SKM-1 treated with dmso at 0.1 percent for 144 hours (cell line): Measurements from ENCODE around the gene SARNP.
"Not testable (repeated sequence)": the region's sequence is repeated elsewhere in the genome, so short reads cannot be mapped to it uniquely, and the experiment has no call there.

Source experiments
- DNase-seq: peaks from one replicate; lab custom pipeline; 2025; ENCODE audit not compliant: unreplicated experiment; lab: John Stamatoyannopoulos, UW

Gene SARNP

DNA sequence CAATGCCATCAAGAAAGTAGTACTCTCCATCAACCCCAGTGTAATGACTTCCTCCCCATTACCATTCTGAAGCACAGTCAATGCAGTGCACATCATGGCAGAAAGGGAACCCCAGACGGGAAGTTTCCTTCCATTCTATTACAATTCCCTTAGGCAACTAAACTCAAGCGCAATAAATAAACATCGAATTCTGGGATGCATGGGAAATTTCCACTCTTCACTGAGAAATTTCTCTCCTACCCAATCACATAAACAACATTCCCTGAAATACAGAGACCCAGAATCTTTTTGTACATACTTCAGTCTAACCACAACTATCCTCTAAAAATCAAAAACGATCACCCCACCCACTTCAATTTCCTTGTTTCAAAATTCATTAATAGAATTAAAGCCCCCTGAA is 20.0 kb downstream of the SARNP start:
- no peak for DNase-seq

DNA sequence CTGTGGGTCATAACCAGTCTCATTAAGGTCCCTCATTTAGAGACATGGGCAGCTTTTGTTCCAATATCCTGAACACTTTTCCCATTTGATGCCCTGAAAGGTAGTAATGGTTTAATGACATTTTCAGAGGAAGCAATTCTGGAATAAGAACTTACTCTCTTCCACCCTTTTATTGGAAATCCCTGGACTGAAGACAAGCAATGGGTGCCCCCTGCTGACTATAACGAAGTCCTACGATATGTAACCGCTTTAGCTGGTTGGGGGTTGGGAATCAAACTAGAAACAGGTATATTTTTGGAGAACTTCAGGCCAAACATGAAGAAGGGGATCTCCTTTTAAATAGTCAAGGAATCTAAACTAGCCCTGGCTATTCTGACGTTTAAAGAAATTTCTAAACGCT is 20.5 kb downstream of the SARNP start:
- no peak for DNase-seq

DNA sequence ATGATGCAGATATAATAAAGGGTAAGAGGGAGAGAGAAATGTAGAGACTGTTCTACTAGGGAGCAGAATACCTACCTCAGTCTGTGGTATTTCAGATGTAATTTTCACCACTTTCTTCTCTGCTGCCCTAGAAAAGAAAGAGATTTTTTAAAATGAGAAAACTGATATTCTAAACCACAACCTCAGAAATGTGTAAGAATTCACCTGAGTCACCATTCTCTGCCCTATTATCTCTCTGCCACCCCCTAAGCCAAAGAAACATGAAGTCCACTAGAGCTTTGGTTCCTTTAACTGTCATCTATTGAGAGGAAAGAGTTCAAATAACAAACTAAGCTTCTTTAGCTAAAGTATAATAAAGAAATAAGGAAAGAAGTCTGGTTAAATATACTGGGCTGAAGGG is 21.6 kb downstream of the SARNP start:
- no peak for DNase-seq

DNA sequence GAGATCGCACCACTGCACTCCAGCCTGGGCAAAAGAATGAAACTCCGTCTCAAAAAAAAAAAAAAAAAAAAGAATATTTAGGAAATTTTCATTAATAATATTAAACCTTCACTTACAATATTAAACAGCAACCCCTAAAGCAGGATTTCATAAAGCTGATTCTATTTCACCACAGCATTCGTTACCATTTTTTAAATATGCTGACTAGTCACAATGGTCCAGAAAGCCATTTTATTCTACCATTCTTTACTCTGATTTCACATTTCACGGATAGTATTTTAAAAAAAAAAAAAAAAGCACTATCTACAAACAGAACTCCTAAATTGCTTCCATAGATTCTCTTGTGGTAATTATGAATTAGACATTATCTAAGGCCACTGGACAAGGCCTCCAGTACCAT is 27.6 kb downstream of the SARNP start:
- no peak for DNase-seq

DNA sequence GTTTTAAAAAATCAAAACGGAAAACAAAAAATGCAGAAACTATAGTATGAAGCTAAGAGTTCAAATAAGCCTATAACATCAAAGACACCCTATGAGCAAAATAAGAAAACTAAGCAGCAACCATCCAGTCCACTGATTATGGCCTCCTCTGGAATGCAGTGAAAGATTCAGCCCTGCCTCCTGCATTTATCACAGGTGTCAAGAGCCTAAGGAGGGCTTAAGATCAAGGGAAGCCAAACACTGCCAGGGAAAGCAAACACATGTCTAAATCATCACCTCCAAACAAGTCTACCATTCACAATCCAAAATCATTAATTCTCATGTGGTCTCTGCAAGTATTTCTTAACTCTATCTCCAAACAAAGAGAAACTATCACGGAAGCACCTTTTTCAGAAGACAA is 28.4 kb downstream of the SARNP start:
- DNase-seq = no peak

DNA sequence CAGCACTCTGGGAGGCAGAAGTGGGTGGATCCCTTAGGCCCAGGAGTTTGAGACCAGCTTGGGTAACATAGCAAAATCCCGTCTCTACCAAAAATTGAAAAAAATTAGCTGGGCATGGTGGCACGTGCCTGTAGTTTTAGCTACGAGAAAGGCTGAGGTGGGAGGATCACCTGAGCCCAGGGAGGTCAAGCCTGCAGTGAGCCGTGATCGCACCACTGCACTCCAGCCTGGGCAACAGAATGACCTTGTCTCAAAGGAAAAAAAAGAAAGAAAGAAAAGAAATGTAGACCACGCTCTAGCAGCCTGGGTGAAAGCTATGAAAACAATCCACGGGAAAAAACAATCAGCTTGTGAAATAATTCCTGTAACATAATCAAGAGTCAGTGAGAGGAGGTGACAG is 29.0 kb downstream of the SARNP start:
- DNase-seq = no peak

DNA sequence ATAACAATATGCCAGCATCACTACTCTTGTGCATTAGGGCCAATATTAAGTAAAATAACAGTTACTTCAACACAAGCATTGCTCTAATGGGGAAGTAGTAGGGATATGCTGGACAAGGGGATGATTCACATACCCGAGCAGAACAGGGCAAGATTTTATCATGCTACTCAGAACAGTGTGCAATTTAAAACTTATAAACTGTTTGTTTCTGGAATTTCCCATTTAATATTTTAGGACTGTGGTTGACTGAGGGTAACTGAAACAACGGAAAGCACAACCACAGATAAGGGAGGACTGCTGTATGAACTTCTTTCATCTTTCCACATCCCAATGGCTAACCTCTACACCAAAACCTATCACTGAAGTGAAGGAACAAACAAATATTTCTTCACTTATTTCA is 36.8 kb downstream of the SARNP start:
- no peak for DNase-seq

DNA sequence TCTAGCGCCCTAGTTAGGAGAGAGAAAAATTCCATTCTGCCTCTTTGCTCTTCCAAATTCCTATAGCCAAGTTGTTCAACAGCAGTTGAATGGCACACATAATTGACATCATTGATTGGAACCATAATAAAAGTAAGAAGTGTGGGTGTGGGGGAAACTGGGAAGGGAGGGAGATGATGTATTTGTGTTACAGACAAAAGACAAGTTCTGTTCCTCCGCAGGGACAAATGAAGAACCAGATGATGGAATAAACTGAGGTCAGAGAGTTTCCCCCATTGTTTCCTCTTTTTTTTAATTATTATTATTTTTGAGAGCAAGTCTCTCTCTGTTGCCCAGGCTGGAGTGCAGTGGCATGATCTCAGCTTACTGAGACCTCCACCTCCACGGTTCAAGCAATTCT is 39.7 kb downstream of the SARNP start:
- DNase-seq = no peak

DNA sequence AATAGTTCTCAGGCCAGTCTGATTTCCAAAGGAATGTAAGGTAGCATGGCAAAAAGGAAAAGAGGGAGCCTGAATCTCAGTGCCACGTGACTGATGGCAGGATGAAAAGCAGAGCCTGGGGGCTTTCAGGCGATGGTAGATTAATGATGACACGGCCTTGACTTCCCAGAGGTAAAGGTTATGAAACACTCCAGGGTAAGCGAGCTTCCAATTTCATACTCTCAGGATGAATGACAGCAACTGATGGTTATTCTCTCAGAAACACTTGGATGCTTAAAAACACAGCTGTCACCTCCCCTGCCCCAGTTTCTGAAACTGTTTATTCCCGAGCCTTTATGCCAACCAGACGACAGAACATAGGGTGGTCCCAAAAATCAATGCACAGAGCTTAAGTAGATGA is 45.8 kb downstream of the SARNP start:
- DNase-seq = no peak

DNA sequence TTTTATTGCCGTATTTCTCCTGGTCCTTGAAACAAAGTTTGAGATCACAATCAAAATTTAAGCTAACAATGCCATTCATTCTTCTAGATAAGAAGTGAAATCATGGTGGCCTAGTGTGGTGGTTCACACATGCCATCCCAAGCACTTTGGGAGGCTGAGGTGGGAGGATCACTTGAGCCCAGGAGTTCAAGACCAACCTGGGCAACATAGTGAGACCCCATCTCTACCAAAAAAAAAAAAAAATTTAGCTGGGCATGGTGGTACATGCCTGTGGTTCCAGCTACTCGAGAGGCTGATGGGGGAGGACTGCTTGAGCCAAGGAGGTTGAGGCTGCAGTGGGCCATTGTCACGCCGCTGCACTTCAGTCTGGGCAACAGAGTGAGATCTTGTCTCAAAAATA is 50.4 kb downstream of the SARNP start:
- DNase-seq = no peak

DNA sequence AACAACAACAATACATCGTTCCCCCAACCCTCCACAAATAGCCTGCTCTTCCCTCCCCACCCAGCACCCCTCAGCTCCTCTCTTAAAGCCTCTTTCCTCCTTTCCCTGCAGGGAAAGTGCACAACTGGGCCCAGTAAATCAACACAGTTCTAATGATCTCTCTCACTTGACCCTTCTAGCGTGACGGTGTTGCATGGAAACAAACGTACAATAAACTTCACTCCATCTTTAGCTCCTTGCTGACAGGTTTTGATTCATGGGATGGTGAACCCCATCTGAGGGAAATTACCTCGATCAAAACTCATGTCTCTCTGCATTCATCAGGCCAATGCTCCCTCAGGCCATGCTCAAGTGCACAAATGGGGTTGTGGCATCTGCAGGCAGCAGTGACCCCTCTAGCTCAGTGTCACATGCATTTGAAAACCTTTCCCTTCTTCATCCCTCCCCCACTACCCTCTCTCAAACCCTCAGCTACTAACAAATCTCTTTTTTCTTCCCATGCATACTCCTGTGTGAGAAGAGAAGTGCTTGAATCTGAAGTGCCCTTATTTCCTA is 51.7 kb downstream of the SARNP start:
- no peak for DNase-seq

DNA sequence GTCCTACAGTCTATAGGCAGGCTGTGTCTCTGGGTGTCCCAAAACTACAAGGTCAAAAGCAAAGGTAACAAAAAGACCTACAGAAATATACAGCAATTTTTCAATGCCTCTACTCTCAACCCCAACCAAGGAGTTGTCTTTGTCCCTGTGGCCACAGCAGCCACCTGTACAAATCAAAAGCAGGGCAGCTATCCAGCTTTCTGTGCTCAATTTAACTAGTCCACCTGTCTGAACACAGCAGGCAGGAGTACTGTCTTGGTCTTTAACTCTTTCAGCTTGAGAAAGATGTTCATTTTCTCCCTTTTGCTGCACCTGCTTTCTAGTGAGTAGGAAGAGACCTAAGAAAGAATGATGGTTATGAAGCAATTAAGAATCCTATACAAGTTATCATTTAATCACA is 54.9 kb downstream of the SARNP start:
- no peak for DNase-seq

DNA sequence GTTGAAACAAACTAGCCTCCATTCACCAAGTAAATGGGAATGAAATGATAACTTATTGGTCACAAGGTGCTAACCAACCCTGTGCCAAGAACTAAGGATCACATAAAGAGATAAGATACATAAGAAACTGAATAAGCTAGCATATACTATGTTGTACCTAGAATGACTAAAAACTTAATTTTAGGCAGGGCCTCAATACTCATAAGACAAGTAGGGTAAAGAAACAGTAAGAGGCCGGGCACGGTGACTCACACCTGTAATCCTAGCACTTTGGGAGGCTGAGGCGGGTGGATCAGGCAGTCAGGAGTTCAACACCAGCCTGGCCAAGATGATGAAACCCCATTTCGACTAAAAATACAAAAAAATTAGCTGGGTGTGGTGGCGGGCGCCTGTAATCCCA is 56.9 kb downstream of the SARNP start:
- DNase-seq = no peak

DNA sequence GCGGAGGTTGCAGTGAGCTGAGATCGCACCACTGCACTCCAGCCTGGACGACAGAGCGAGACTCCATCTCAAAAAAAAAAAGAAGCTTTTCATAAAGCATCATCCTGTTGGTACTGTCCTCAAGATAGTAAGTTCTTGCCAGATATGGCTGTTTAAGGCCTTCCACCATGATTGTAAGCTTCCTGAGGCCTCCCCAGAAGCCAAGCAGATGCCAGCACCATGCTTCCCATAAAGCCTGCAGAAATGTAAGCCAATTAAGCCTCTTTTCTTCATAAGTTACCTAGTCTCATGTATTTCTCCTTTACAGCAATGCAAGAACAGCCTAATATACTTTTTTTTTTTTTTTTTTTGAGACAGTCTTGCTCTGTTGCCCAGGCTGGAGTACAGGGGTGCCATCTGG is 58.9 kb downstream of the SARNP start:
- DNase-seq = not testable (repeated sequence)

DNA sequence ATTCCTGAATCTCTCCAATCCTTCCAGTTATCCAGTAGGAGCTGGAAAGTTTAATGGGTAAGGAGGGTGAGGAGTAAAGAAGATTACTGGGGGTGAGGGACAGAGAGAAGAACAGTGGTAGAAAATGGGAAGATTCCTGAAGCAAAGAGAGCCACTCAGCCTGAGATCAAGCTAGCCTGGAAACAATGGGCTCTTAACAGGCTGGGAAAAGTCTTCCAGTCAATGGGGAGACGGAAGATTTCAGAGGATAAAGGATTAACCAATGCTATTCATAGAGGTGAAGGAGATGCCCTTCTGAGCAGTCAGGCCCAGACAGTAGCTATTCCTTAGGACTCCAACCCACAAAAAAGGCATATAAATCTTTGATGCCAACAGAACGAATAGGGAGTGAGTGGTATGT is 59.8 kb downstream of the SARNP start:
- no peak for DNase-seq

DNA sequence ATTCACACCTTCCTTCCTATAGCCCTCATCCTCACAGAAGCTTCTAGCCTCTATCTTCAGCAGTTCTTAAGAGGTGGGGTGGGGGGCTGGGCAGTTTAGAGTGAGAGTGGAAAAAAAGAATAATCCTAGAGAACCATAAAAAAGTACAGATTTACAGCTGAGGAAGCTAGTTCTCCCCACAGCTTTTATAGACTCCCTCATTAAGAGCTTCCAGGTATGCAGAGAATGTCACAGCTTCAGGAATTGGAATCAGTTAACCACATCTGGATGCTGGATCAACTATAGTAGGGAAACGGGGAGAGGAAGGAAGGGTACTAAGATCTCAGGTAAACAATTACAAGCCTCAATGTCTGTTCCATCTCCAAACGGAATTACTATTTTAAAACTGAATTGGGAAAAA is 62.3 kb downstream of the SARNP start:
- DNase-seq = no peak

DNA sequence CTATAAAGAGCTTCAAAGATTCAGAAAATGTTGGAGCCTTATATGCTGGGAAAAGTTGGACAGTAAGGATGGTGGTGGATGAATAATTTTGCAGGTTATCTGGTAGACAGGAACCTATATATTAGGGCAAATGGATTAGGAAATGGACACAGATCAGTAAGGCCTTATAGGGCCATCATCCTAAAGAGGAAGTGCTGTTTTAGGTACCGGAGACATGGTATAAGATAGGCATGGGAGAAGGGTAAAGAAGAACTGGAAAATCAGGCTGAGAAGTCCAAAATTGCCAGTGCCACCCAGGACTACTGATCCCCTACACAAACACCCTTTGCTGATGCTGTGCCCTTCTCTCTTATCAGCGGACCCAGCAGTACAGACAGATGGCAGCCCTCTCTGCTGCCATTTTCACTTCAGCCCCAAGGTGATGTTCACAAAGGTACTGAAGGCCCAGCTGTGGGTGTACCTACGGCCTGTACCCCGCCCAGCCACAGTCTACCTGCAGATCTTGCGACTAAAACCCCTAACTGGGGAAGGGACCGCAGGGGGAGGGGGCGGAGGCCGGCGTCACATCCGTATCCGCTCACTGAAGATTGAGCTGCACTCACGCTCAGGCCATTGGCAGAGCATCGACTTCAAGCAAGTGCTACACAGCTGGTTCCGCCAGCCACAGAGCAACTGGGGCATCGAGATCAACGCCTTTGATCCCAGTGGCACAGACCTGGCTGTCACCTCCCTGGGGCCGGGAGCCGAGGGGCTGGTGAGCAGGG is 69.1 kb downstream of the SARNP start:
- DNase-seq = no peak

DNA sequence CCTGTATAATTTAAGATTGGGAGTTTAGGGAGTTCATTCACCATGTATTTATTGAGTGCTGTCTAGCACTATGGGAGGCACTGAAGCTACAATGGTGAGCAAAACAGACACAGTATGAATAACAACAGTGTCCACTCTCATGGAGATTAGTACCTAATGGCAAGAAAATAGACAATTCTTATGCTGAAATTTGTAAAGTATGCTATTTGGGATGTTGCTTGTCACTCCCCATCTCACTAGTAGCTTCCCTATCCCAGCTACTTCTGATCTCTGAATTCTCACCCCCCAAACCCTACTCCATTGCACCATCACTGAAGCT is 70.7 kb downstream of the SARNP start:
- no peak for DNase-seq

DNA sequence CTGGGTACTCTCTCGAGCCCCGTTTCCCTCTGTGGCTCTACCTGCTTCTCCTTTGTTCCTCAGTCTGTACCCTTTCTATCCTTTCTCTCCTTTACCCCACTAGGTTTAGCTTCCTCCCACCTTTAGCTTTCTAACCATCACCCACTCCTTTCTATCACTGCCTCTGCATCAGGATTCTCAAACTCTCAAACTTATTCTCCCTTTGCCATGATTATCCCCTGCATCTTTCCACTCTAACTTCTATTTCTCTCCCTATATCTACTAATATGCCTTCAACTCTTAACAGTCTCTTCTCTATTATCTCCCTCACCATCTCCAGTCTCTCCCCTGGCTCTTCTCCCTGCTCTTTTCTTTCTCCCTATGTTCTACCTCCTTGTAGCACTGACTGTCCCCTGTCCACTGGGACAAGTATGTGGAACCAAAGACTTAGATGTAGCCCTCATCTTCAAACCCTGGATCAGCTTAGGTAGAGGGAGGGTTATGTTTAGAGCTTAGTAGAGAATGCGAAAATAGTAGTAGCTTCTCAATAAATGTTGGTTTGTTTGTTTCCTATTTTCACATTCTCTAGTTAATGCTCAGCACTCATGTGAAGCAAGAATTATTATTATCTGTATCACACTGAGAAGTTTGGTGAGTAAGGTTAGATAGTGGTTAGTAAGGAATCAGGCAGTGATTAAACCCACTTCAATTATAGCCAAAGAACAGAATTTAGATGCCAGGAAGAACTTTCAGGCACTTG is 71.2 kb downstream of the SARNP start:
- no peak for DNase-seq

DNA sequence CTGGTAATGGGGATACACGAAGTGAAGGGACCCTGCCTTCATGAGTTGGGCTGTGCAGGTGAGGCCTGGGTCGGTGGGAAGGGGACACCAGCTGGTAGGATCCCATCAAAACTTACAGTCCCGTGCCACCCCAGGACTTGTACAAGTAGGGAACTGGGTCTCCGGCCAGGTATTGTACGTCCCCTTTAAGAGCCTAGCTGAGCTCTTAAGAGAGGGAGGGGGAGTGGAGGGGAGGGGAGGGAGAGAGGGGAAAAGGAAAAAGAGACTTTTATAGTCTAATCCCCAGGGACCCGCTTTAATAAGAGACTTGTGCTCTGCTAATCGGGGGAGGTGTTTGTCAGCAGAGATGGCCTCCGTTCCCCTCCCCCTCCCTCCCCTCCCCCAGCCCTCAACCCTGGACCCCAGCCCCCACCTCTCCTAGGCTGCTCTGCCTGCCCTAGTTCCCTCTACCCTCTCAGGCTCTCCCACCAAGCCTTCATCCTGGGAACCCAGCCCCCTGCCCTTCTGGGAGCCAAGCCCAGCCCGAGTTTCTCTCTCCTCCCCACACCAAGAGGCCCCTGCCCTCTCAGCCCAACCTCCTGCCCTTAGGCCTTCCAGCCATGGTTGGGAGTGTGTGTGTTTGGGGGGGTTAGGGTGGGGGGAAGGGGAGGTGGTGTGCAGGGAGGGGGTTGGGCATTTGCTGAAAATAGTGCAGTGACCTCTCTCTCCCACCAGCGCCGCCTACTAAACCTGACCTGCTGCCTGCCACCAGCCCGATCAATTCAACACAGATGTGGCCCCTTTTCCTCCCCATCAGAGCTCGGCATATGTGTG is 72.0 kb downstream of the SARNP start:
- no peak for DNase-seq

DNA sequence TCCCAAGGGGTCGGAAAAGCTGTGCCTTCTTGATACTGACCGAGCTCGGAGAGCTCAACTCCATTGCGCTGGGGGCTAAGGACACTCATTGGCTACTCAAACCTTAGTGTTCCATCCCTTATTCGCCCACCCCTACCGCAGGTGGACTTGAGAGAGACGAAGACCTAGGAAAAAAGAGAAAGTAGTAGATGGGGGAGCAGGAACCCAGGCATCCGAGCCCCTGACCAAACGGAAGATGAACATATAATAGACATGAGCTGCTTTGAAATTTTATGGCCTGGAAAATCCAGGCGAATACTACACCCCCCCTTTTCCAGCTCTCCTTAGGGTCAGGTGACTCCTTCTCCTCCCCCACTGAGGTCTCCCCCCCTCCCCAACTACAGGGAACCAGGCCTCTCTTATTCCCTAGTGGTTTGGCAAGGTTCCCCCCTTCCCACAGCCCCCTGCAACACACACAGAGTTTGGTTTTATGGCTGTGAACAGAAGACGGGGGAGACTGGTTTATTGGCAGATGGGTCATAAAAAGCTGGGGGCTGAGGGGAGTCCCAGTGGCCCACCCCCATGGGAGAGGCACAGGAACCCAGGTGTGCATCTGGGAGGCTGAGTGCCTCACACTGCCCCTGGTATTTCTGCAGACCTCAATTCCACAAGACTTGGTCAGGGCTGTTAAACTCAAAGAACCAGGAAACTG is 73.0 kb downstream of the SARNP start:
- no peak for DNase-seq
